ENCODE data around the gene HIRA.

DNA sequence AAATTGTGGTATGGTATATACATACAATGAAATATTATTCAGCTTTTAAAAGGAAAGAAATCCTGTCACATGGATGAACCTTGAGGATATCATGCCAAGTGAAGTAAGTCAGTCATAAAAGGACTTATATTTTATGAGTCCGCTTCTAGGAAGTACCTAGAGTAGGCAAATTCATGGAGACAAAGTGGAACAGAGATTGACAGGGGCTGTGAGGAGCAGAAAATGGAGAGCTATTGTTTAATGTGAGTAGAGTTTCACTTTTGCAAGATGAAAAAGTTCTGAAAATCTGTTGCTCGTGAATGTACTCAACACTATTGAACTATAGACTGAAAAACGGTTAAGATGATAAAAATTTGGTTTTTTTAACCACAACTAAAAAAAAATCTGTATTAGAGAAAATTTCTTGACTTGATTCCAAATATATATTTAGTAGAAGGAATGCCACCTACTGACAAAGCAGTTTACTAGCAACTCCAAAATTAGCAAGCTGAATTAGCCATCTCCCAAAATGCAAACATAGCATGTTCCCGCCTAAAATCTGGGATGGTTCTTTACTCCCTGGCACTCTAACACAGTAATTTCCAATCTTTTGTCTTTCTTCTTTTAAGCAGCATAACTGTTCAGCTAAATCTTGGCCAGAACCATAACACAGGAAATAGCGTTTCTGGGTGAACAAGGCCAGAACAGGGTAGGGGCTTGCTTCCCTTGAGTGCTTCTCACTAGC is 46.0 kb upstream of the HIRA start:
- TF ChIP-seq CTCF (IDR thresholded peaks at IDR 0.05) (peak in 1 of 7 experiments; percentile 2), POLR2A (IDR thresholded peaks at IDR 0.05) (no peak)
